Kidney epithelial cell (primary cell): ENCODE measurements around the gene GFRA4. TPM values are rescaled to one million over a fixed set of nuclear protein-coding genes. Genes with fewer than 3 reads are reported as not detected.

ENCODE experiments used
- DNase-seq: peaks from one replicate; pipeline ENCODE4 v3.0.0-alpha.2; 2010; ENCODE audit warnings: low read depth
- H3K27me3 ChIP-seq: 2 replicates; pipeline ENCODE4 v1.6.0; 2011; ENCODE audit warnings: low read length; ENCODE audit not compliant: control insufficient read depth, insufficient read depth
- H3K36me3 ChIP-seq: 2 replicates; pipeline ENCODE4 v1.5.1; 2011; ENCODE audit warnings: low read length; ENCODE audit not compliant: control insufficient read depth, insufficient read depth
- H3K4me3 ChIP-seq: 2 replicates; pipeline ENCODE4 v1.5.1; 2011; ENCODE audit warnings: low read depth, mild to moderate bottlenecking, control low read depth, low read length
- CTCF ChIP-seq: IDR thresholded peaks from 2 replicates; pipeline ENCODE4 v1.5.1; 2011; ENCODE audit warnings: mild to moderate bottlenecking, moderate library complexity, low read length, control low read depth, inconsistent platforms; ENCODE audit not compliant: insufficient read depth, poor library complexity, severe bottlenecking
- total RNA-seq: library from RNA; depleted of rRNA; stranded (reverse); fragments of >200 nt; gene quantifications from 2 replicates; pipeline ENCODE4 v1.2.3, GENCODE V29; 2015

Gene GFRA4
- total RNA-seq, 1 donor from 2014 or later: not detected

DNA sequence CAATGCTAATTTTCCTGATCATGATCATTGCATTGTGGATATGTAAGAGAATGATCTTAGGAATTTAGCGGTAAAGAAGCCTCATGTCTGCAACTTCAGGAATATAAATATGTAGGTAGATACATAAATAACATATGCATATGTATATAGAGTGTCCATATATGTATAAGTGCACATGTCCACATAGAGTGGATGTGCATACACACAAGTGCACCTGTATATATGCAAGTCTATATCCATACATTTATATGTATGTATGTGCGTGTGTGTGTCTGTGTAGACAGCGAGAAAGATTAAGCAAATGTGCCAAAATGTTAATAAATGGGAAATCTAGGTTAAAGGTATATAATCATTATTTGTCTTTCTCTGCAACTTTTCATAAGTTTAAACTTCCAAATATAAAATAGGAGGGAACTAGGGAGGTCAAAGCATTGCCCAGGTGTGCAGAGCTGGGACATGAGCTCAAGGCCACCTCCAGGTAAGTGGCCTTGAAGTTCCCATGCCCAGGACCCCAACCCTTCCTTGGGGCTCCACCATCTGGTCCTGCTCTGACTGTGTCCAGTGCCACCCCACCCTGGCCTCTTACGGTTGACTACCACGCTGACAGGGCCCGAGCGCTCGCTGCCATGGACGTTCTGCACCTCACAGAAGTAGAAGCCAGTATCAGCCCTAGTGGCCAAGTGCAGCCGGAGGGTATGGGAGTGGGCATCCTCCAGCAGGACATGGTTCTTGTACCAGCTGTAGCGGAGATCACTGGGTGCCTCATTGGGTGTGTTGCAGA lies 39.6 kb upstream of the GFRA4 start:
- peaks cover 11% of the 10 kb centered on the region for H3K27me3 ChIP-seq
- no peaks in the 10 kb centered on the region for H3K36me3 ChIP-seq
- no peak overlapping the region for H3K4me3 ChIP-seq
- no peak for TF ChIP-seq CTCF
- DNase-seq: no peak

DNA sequence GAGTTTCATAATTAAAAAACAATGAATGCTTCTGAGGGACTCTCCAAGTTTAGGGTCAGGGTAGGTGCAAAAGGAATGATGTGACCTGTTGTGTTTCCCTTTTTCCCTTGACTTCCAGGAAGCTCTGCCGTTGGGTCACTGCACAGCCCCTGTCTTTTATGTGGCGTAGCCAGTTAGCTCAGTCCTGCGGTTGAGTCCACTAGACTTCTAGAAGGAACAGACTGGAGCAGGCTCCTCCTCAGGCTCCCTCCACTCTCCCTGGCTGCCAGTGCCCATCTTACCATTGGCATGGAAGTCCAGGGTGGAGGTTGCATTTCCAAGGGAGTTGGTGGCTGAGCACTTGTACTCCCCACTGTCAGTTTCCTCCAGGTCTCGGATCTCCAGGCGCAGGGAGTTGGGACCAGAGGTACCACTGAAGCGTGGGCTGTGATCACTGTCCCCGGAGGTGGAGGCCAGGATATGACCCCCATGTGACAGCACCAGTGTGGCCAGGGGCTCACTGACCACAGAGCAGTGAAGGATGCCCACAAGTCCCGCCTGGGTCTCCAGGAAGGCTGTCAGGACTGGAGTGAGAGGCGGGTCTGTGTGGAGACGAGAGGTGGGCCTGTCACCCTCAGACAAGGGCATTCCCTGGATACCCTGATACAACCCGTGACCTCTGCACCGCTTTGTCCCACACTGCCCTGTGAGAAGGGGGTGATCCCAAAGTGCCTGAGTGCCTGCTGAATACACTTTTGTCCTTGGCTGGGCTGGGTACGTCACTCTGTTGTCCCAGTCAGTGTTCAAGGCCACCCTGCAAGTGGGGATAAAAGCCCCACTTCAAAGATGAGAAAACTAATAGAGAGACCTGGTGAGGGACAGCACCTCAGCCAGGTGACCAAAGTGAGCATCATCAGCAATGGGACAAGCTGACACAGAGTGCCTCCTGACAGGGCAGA lies 38.1 kb upstream of the GFRA4 start:
- no peak for DNase-seq
- Histone ChIP-seq H3K36me3 (no peaks in the 10 kb centered on the region), H3K4me3 (no peak overlapping the region), H3K27me3 (peaks cover 11% of the 10 kb centered on the region)
- no peak for TF ChIP-seq CTCF

GRCh38 chr20:3699037-3699436 lies 35.8 kb upstream of the GFRA4 start:
- no peak for DNase-seq
- Histone ChIP-seq H3K36me3 (no peaks in the 10 kb centered on the region), H3K4me3 (no peak overlapping the region), H3K27me3 (peaks cover 7% of the 10 kb centered on the region)
- no peak for TF ChIP-seq CTCF

DNA sequence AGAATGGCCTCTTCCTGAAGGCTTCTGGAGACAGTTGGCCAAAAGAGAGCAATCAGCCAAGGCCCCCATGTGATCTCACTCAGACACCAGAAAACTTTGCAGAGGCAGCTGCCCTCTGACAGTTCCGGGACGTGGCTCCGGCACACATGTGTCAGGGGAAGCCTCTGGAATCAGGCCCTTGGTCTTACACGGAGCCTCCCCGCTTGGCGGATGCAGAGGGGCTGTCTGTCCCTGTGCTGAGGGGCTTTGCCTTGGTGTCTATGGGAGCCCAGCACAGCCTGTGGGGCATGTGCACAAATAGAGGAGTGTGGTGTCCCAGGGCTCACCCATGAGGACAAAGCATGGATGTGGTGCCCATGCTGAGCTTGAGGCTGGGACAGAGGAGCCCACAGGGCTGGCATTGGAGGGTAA lies 35.4 kb upstream of the GFRA4 start:
- no peak for TF ChIP-seq CTCF
- no peak for DNase-seq
- Histone ChIP-seq H3K27me3 (peaks cover 5% of the 10 kb centered on the region), H3K4me3 (no peak overlapping the region), H3K36me3 (no peaks in the 10 kb centered on the region)

DNA sequence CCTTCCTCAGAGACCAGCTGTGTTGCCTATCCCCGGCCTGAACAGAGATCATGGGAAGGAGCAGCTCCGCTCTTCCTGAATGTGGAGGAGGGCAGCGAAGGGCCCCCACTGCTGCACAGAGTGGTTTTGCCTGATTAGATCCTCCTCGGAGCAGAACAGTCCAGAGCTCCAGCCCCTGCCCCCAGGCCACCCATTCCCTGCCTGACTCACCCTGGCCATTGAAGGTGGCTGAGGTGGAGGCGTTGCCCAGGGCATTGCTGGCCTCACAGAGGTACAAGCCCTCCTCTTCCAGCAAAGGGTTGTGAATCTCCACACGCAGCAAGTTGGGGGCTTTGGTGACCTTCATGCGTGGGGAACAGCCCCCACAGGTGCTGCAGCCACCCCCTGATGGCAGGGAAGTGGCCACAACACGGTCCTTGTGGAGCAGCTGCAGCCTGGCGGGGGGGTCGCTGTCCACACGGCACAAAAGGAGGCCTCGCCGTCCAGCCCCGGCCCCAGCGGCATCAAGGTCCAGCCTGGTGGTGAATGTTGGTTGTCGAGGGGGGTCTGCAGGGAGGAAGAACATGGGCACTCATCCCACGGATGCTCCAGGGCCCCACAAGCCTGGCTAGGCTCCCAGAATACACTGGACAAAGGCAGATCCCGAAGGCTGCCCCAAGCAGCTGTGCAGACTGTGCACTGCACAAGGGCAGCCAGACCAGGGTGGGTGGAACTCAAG lies 34.5 kb upstream of the GFRA4 start:
- no peak for DNase-seq
- Histone ChIP-seq H3K36me3 (no peaks in the 10 kb centered on the region), H3K27me3 (peaks cover 2% of the 10 kb centered on the region), H3K4me3 (no peak overlapping the region)
- TF ChIP-seq CTCF: no peak
